HepG2 (cell line): ENCODE measurements around the gene CD9. TPM values are rescaled to one million over a fixed set of nuclear protein-coding genes. Genes with fewer than 3 reads are reported as not detected.

Source experiments
- ATAC-seq: fragments of 200-7000 bp; cut with Tn5 transposase; 3 replicates; pipeline ENCODE4 v1.9.1; 2020; ENCODE audit warnings: mild to moderate bottlenecking, moderate library complexity
- BruUV-seq: library from RNA; stranded (reverse); fragments of 400-500 nt; replicated peaks from 2 replicates; lab custom pipeline; 2021; lab: Mats Ljungman, UMichigan
- CTCF ChIA-PET: fragments of 300-600 bp; formaldehyde crosslinking; extraction: SDS; loops from one replicate; lab custom pipeline; 2021; ENCODE audit warnings: low total read pairs, inconsistent platforms, low intra/inter-chr PET ratio; lab: Yijun Ruan, JAX
- POLR2A ChIA-PET: fragments of 350-600 bp; sonication (Branson Sonifier 250); formaldehyde crosslinking; loops from one replicate; lab custom pipeline; 2020; ENCODE audit warnings: antibody characterized with exemption, inconsistent platforms; lab: Yijun Ruan, JAX
- DNase-seq: peaks from one replicate; pipeline ENCODE4 v3.0.0-alpha.2; 2015; ENCODE audit warnings: low spot score
- FAIRE-seq: peaks from 3 replicates; lab custom pipeline; 2011; peaks lifted over from hg19 to GRCh38; lab: Jason Lieb, UNC
- H2AFZ ChIP-seq: one replicate; pipeline ENCODE4 v1.6.1; 2011; ENCODE audit warnings: low read length, inconsistent platforms
- H3K27ac ChIP-seq: fragments of 300-600 bp; 3 replicates; pipeline ENCODE4 v1.8.0; 2011; ENCODE audit warnings: mixed run types, mild to moderate bottlenecking, mixed read lengths, low read length, inconsistent platforms; ENCODE audit not compliant: insufficient read depth; ENCODE audit errors: extremely low read length
- H3K27me3 ChIP-seq, 2 experiments: fragments of 200-600 bp in 1 of 2; 2 replicates in 1 of 2; 3 replicates in 1 of 2; pipeline versions ENCODE4 v1.6.0 to v1.8.0; 2011; ENCODE audit warnings: low read length in 2 of 2, mild to moderate bottlenecking in 2 of 2, moderate library complexity in 2 of 2, inconsistent platforms in 1 of 2; ENCODE audit not compliant: insufficient read depth in 2 of 2, control insufficient read depth in 1 of 2
- H3K36me3 ChIP-seq, 2 experiments: fragments of 200-600 bp in 1 of 2; replicated peaks in 1 of 2; 2 replicates in 1 of 2; 3 replicates in 1 of 2; pipeline versions ENCODE4 v1.5.1 to v1.8.0; 2011; ENCODE audit warnings: low read length in 2 of 2, inconsistent platforms in 1 of 2; ENCODE audit not compliant: insufficient read depth in 2 of 2, control insufficient read depth in 1 of 2
- H3K4me1 ChIP-seq: 2 replicates; pipeline ENCODE4 v1.5.1; 2012; ENCODE audit warnings: low read length, inconsistent platforms; ENCODE audit not compliant: insufficient read depth
- H3K4me2 ChIP-seq: 2 replicates; pipeline ENCODE4 v1.6.0; 2011; ENCODE audit warnings: low read depth, low read length, inconsistent platforms
- H3K4me3 ChIP-seq, 3 experiments: fragments of 200-600 bp in 1 of 3; sonication (generic), shearing (Covaris generic) in 1 of 3; replicated peaks in 1 of 3; 2 replicates each; pipeline ENCODE4 v1.5.1; 2011 to 2016; ENCODE audit warnings: low read length in 3 of 3, inconsistent platforms in 2 of 3, low read depth in 2 of 3, mild to moderate bottlenecking in 2 of 3, control low read depth in 1 of 3, mixed read lengths in 1 of 3; ENCODE audit not compliant: insufficient read depth in 1 of 3
- H3K79me2 ChIP-seq: one replicate; pipeline ENCODE4 v1.6.1; 2011; ENCODE audit warnings: low read length, inconsistent platforms; ENCODE audit not compliant: insufficient read depth
- H3K9ac ChIP-seq: 2 replicates; pipeline ENCODE4 v1.6.0; 2011; ENCODE audit warnings: mild to moderate bottlenecking, low read depth, low read length, inconsistent platforms; ENCODE audit not compliant: insufficient read depth
- H3K9me3 ChIP-seq: 2 replicates; pipeline ENCODE4 v1.5.1; 2012; ENCODE audit warnings: mild to moderate bottlenecking, low read length
- H4K20me1 ChIP-seq: 2 replicates; pipeline ENCODE4 v1.6.0; 2011; ENCODE audit warnings: inconsistent platforms, mild to moderate bottlenecking, low read length, moderate library complexity; ENCODE audit not compliant: insufficient read depth
- GTF3A ChIP-seq: sonication (generic); formaldehyde crosslinking; conservative IDR thresholded peaks from 2 replicates; pipeline ENCODE4 v1.4.0; 2020; ENCODE audit warnings: mild to moderate bottlenecking, missing genetic modification reagents
- KLF12 ChIP-seq: sonication (generic); formaldehyde crosslinking; IDR thresholded peaks from 2 replicates; pipeline ENCODE4 v1.4.0; 2020; ENCODE audit warnings: missing genetic modification reagents, borderline replicate concordance
- SIX1 ChIP-seq: sonication (generic); formaldehyde crosslinking; IDR thresholded peaks from 2 replicates; pipeline ENCODE4 v1.4.0; 2020; ENCODE audit warnings: missing genetic modification reagents, borderline replicate concordance
- SP2 ChIP-seq: sonication (generic); formaldehyde crosslinking; IDR thresholded peaks from 2 replicates; pipeline ENCODE4 v1.5.1; 2020; ENCODE audit warnings: mild to moderate bottlenecking, missing genetic modification reagents
- ZNF382 ChIP-seq: sonication (generic); formaldehyde crosslinking; IDR thresholded peaks from 2 replicates; pipeline ENCODE4 v1.5.0; 2020; ENCODE audit warnings: missing genetic modification reagents, mild to moderate bottlenecking, borderline replicate concordance
- ZNF616 ChIP-seq: sonication (generic); formaldehyde crosslinking; IDR thresholded peaks from 2 replicates; pipeline ENCODE4 v1.5.0; 2020; ENCODE audit warnings: low read depth, mild to moderate bottlenecking, missing genetic modification reagents
- WGBS: methylation state at CpG from one replicate; pipeline ENCODE4 v1.1.6; 2017; ENCODE audit warnings: low lambda C conversion rate; 5-methylcytosine and 5-hydroxymethylcytosine counted together
- in situ Hi-C: cut with HindIII; loops from 2 replicates; pipeline ENCODE4 v1.10.0; 2017; ENCODE audit warnings: low pct_unique_long_range_greater_than_20kb; ENCODE audit not compliant: extremely low pct_ligation_motif_present
- intact Hi-C: fragments of 100-400 bp; cut with micrococcal nuclease; formaldehyde crosslinking; loops from one replicate; pipeline ENCODE4 v1.10.0; 2022; ENCODE audit not compliant: unreplicated experiment
- polyA plus RNA-seq, 8 experiments: library from polyadenylated mRNA; depleted of rRNA in 3 of 8; stranded (reverse) in 7 of 8; unstranded in 1 of 8; fragments of >200 nt; fragmentation: Illumina TruSeq in 4 of 8; extraction: Trizol in 4 of 8; gene quantifications; 2 replicates each; pipeline versions ENCODE4 v1.2.1 to v1.2.3, GENCODE V29; 2011 to 2016; ENCODE audit warnings: low read depth in 4 of 8, missing spikeins in 1 of 8, mixed read lengths in 1 of 8; ENCODE audit not compliant: insufficient read depth in 1 of 8
- total RNA-seq, 5 experiments: library from RNA; depleted of rRNA; stranded (reverse); fragments of >200 nt; fragmentation: Illumina TruSeq; extraction: Trizol; gene quantifications; 2 replicates each; pipeline ENCODE4 v1.2.3, GENCODE V29; 2016; ENCODE audit warnings: low read depth in 1 of 5
- TF ChIP-seq, protein P1 (sequence below): sonication (generic); formaldehyde crosslinking; IDR thresholded peaks from 2 replicates; pipeline ENCODE4 v1.4.0; 2020; ENCODE audit warnings: missing genetic modification reagents, borderline replicate concordance
- TF ChIP-seq, protein P2 (sequence below): IDR thresholded peaks from 2 replicates; pipeline ENCODE4 v1.6.1; 2012; ENCODE audit warnings: inconsistent platforms

Gene CD9
- total and polyA plus RNA-seq, 2 of the 13 experiments (the other 11 are each of a cell fraction or from before 2014, with no cell fraction given), result 5.8 to 38.3 TPM

DNA sequence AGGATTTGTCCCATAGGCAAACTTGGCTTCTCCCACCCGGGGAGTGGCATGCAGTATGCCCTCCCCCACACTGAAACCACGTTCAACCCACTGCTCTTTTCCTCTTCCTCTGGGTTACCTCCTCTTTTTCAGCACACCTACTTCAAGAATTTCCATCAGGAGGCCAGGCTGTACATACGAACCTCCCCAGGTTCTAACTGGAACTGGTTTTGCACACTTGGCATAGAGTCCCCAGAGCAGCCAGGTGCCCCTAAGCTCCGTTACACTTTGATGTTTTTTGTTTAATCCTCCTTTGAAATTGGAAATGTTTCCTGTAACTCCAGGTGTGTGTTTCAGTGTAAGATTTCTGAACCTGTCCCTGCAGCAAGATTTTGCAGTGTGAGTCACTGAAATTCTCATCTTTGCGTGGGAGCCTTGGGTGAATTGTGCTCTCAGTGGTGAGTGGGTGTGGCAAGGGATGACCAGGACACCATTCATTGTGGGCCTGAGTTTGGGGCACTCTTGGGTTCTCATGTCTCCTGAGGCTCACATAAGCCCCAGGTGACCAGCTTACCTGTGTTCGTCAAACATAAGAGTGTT is 18.2 kb downstream of the CD9 start:
- Histone ChIP-seq H3K4me1 (peaks cover 53% of the 10 kb centered on the region), H3K27ac (no peak overlapping the region), H3K27me3 (peaks cover 3 to 8% of the 10 kb centered on the region in 2 experiments; a peak in 3 of 5 replicates), H4K20me1 (no peaks in the 10 kb centered on the region), H3K4me3 (no peak overlapping the region), H3K4me2 (no peak overlapping the region), H3K36me3 (no peaks in the 10 kb centered on the region), H3K79me2 (no peaks in the 10 kb centered on the region), H3K9ac (no peak overlapping the region), H2AFZ (no peak overlapping the region), H3K9me3 (no peaks in the 10 kb centered on the region)
- no peak for TF ChIP-seq ZNF616 (CRISPR knock-in tag)
- no peak for TF ChIP-seq KLF12 (CRISPR knock-in tag)
- TF ChIP-seq SP2 (CRISPR knock-in tag), result no peak
- TF ChIP-seq GTF3A, result no peak
- no peak for TF ChIP-seq SIX1 (CRISPR knock-in tag)
- TF ChIP-seq, protein P1, sequence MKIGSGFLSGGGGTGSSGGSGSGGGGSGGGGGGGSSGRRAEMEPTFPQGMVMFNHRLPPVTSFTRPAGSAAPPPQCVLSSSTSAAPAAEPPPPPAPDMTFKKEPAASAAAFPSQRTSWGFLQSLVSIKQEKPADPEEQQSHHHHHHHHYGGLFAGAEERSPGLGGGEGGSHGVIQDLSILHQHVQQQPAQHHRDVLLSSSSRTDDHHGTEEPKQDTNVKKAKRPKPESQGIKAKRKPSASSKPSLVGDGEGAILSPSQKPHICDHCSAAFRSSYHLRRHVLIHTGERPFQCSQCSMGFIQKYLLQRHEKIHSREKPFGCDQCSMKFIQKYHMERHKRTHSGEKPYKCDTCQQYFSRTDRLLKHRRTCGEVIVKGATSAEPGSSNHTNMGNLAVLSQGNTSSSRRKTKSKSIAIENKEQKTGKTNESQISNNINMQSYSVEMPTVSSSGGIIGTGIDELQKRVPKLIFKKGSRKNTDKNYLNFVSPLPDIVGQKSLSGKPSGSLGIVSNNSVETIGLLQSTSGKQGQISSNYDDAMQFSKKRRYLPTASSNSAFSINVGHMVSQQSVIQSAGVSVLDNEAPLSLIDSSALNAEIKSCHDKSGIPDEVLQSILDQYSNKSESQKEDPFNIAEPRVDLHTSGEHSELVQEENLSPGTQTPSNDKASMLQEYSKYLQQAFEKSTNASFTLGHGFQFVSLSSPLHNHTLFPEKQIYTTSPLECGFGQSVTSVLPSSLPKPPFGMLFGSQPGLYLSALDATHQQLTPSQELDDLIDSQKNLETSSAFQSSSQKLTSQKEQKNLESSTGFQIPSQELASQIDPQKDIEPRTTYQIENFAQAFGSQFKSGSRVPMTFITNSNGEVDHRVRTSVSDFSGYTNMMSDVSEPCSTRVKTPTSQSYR (CRISPR knock-in tag), result no peak
- no peak for TF ChIP-seq ZNF382
- TF ChIP-seq, protein P2, sequence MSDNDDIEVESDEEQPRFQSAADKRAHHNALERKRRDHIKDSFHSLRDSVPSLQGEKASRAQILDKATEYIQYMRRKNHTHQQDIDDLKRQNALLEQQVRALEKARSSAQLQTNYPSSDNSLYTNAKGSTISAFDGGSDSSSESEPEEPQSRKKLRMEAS, result no peak
- POLR2A ChIA-PET, result no interaction called here
- WGBS, result 65% methylated on average over 6 of the region's 6 CpGs
- in situ Hi-C loops, result no loop called here
- DNase-seq (no peak), ATAC-seq (no peak), FAIRE-seq (no peak)
- intact Hi-C loops, result no loop called here
- CTCF ChIA-PET, result no interaction called here
- no TSS peak for BruUV-seq
